K562 (cell line): ENCODE data around the gene CD164L2. TPM values are rescaled to one million over a fixed set of nuclear protein-coding genes. Genes with fewer than 3 reads are reported as not detected.

Experiments
- ARNT ChIP-seq, 2 experiments: fragments of 450-650 bp; IDR thresholded peaks; 2 replicates each; pipeline ENCODE4 v1.6.1; 2016; ENCODE audit warnings: mild to moderate bottlenecking in 1 of 2
- CCNT2 ChIP-seq: IDR thresholded peaks from 2 replicates; pipeline ENCODE4 v1.6.1; 2011; ENCODE audit warnings: borderline replicate concordance, low read depth, mild to moderate bottlenecking, moderate library complexity, mixed read lengths, low read length; ENCODE audit not compliant: insufficient read length; ENCODE audit errors: extremely low read depth
- FOXM1 ChIP-seq, 2 experiments: fragments of 450-650 bp in 1 of 2; sonication (generic) in 1 of 2; formaldehyde crosslinking in 1 of 2; IDR thresholded peaks; 2 replicates each; pipeline versions ENCODE4 v1.6.1 to v1.9.0; 2017 to 2022; ENCODE audit warnings: low read depth in 2 of 2, mild to moderate bottlenecking in 2 of 2, missing genetic modification reagents in 1 of 2, moderate library complexity in 1 of 2
- KLF10 ChIP-seq: fragments of 250-450 bp; sonication (Bioruptor Pico); IDR thresholded peaks from 2 replicates; pipeline ENCODE4 v1.6.1; 2021; ENCODE audit warnings: matching md5 sums
- MEIS2 ChIP-seq: fragments of 450-650 bp; IDR thresholded peaks from 2 replicates; pipeline ENCODE4 v1.6.1; 2014; ENCODE audit warnings: mild to moderate bottlenecking; ENCODE audit not compliant: partially characterized antibody
- MTA2 ChIP-seq: fragments of 450-650 bp; IDR thresholded peaks from 2 replicates; pipeline ENCODE4 v1.6.1; 2016; ENCODE audit warnings: low read depth
- MTF1 ChIP-seq: fragments of 250-450 bp; sonication (Bioruptor Pico); IDR thresholded peaks from 2 replicates; pipeline ENCODE4 v1.9.0; 2021; ENCODE audit warnings: moderate library complexity, mild to moderate bottlenecking, inconsistent platforms, borderline replicate concordance
- PML ChIP-seq: IDR thresholded peaks from 2 replicates; pipeline ENCODE4 v1.6.1; 2012; ENCODE audit warnings: low read length, inconsistent platforms
- POLR2AphosphoS5 ChIP-seq: IDR thresholded peaks from 2 replicates; pipeline ENCODE4 v1.6.1; 2011; ENCODE audit warnings: mild to moderate bottlenecking, low read depth, low read length, moderate library complexity; ENCODE audit not compliant: control insufficient read depth, insufficient read depth
- SMARCA5 ChIP-seq: fragments of 450-650 bp; IDR thresholded peaks from 2 replicates; pipeline ENCODE4 v1.6.1; 2016
- YY1 ChIP-seq, 3 experiments: IDR thresholded peaks; 2 replicates each; pipeline ENCODE4 v1.6.1; 2011; ENCODE audit warnings: low read length in 2 of 3, mild to moderate bottlenecking in 2 of 3, moderate library complexity in 2 of 3, borderline replicate concordance in 1 of 3, control low read depth in 1 of 3, low read depth in 1 of 3; ENCODE audit not compliant: insufficient read depth in 3 of 3, insufficient replicate concordance in 2 of 3, control insufficient read depth in 1 of 3, insufficient read length in 1 of 3; ENCODE audit errors: extremely low read depth in 1 of 3
- ZNF766 ChIP-seq: fragments of 200-800 bp; sonication (Bioruptor generic); conservative IDR thresholded peaks from 2 replicates; pipeline ENCODE4 v1.6.1; 2016; ENCODE audit warnings: missing genetic modification characterization, missing compliant biosample characterization
- polyA plus RNA-seq, 8 experiments: library from polyadenylated mRNA; depleted of rRNA in 4 of 8; stranded (reverse) in 5 of 8; unstranded in 3 of 8; fragments of >200 nt; fragmentation: Nextera tagmentation in 2 of 8; fragmentation: Illumina TruSeq in 1 of 8; extraction: Ambion mirVana in 2 of 8; extraction: Trizol in 1 of 8; gene quantifications; 2 replicates each; pipeline versions ENCODE4 v1.2.1 to v1.2.3, GENCODE V29; 2011 to 2014; ENCODE audit warnings: inconsistent platforms in 1 of 8, missing spikeins in 1 of 8
- total RNA-seq, 7 experiments: library from RNA; depleted of rRNA in 6 of 7; stranded (reverse); fragments of >200 nt in 6 of 7; fragmentation: Illumina TruSeq in 2 of 7; extraction: Trizol in 2 of 7; gene quantifications; 2 replicates each; pipeline versions ENCODE4 v1.2.1 to v1.2.3, GENCODE V29; 2011 to 2021; ENCODE audit warnings: low replicate concordance in 1 of 7
- TF ChIP-seq, protein P1 (sequence below): fragments of 450-650 bp; IDR thresholded peaks from 2 replicates; pipeline ENCODE4 v1.6.1; 2014; ENCODE audit warnings: low read depth, mild to moderate bottlenecking, moderate library complexity, borderline replicate concordance
- TF ChIP-seq, protein P2 (sequence below): sonication (generic); formaldehyde crosslinking; IDR thresholded peaks from 2 replicates; pipeline ENCODE4 v1.8.1; 2023; ENCODE audit warnings: mild to moderate bottlenecking, missing genetic modification reagents
- TF ChIP-seq, protein P3 (sequence below): fragments of 250-450 bp; sonication (Bioruptor Pico); IDR thresholded peaks from 2 replicates; pipeline ENCODE4 v1.6.1; 2021; ENCODE audit warnings: mild to moderate bottlenecking
- TF ChIP-seq, protein P4 (sequence below), 2 experiments: fragments of 450-650 bp; IDR thresholded peaks; 2 replicates each; pipeline ENCODE4 v1.6.1; 2016

CD164L2 gene
- total and polyA plus RNA-seq, 9 of the 15 experiments (the other 6 are each of a cell fraction or from before 2014, with no cell fraction given): 0.08 to 0.92 (median 0.38) TPM; not detected in 1

DNA sequence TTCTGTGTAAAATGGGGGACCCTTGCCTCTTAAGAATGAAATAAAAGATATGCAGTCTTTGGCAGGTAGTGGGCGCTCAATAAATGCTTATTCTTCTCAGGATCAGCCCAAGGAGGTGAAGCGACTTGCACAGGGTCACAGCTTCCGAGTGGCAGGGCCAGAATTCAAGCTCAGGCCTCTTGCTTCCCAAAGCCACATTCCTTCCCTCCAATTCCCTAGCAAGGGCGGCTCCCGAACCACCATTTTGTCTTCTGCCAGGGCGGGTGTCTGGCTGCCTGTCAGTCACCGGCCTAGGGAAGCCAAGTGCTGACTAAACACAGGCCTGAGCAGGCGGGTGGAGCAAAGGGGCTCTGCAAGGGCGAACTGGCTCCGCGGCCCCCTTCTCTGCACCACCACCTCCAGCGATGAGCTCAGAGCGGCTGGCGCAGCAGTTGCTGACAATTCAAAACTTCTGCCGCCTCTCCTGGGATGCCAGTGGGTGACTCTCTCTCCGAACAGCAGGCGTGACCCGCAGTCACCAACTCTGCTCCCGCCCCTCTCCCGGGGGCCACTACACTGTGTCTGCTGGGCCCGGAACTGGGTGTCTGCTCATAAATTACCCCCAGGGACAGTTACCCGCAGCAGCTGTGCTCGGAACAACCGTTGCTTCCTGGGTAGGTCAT is 20.1 kb upstream of the CD164L2 start (continued):
- TF ChIP-seq, protein P1, sequence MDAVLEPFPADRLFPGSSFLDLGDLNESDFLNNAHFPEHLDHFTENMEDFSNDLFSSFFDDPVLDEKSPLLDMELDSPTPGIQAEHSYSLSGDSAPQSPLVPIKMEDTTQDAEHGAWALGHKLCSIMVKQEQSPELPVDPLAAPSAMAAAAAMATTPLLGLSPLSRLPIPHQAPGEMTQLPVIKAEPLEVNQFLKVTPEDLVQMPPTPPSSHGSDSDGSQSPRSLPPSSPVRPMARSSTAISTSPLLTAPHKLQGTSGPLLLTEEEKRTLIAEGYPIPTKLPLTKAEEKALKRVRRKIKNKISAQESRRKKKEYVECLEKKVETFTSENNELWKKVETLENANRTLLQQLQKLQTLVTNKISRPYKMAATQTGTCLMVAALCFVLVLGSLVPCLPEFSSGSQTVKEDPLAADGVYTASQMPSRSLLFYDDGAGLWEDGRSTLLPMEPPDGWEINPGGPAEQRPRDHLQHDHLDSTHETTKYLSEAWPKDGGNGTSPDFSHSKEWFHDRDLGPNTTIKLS: no peak
- peak; percentile 45; the same call in 1 of the 2 replicates for TF ChIP-seq PML
- TF ChIP-seq YY1 (IDR thresholded peaks at IDR 0.05; ENCODE audit: borderline replicate concordance in 1 of 3, control insufficient read depth in 1 of 3, extremely low read depth in 1 of 3, insufficient read depth in 3 of 3, insufficient read length in 1 of 3, insufficient replicate concordance in 2 of 3, low read depth in 1 of 3, low read length in 2 of 3): peak in 1 of 3 experiments; percentile 24
- TF ChIP-seq CCNT2: peak; percentile 33
- no peak for TF ChIP-seq FOXM1 (IDR thresholded peaks at IDR 0.05; ENCODE audit: low read depth)
- no peak for TF ChIP-seq FOXM1 (CRISPR knock-in tag; IDR thresholded peaks at IDR 0.05; ENCODE audit: low read depth)
- no peak for TF ChIP-seq KLF10 (CRISPR knock-in tag)
- TF ChIP-seq ARNT (IDR thresholded peaks at IDR 0.05): no peak
- TF ChIP-seq, protein P2, sequence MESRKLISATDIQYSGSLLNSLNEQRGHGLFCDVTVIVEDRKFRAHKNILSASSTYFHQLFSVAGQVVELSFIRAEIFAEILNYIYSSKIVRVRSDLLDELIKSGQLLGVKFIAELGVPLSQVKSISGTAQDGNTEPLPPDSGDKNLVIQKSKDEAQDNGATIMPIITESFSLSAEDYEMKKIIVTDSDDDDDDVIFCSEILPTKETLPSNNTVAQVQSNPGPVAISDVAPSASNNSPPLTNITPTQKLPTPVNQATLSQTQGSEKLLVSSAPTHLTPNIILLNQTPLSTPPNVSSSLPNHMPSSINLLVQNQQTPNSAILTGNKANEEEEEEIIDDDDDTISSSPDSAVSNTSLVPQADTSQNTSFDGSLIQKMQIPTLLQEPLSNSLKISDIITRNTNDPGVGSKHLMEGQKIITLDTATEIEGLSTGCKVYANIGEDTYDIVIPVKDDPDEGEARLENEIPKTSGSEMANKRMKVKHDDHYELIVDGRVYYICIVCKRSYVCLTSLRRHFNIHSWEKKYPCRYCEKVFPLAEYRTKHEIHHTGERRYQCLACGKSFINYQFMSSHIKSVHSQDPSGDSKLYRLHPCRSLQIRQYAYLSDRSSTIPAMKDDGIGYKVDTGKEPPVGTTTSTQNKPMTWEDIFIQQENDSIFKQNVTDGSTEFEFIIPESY (CRISPR knock-in tag): peak; percentile 53
- TF ChIP-seq MTA2: no peak
- TF ChIP-seq, protein P3, sequence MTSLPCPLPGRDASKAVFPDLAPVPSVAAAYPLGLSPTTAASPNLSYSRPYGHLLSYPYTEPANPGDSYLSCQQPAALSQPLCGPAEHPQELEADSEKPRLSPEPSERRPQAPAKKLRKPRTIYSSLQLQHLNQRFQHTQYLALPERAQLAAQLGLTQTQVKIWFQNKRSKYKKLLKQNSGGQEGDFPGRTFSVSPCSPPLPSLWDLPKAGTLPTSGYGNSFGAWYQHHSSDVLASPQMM (CRISPR knock-in tag): no peak
- TF ChIP-seq MEIS2: peak; percentile 37
- no peak for TF ChIP-seq MTF1 (CRISPR knock-in tag)
- TF ChIP-seq SMARCA5: no peak
- no peak for TF ChIP-seq ZNF766
- TF ChIP-seq, protein P4, sequence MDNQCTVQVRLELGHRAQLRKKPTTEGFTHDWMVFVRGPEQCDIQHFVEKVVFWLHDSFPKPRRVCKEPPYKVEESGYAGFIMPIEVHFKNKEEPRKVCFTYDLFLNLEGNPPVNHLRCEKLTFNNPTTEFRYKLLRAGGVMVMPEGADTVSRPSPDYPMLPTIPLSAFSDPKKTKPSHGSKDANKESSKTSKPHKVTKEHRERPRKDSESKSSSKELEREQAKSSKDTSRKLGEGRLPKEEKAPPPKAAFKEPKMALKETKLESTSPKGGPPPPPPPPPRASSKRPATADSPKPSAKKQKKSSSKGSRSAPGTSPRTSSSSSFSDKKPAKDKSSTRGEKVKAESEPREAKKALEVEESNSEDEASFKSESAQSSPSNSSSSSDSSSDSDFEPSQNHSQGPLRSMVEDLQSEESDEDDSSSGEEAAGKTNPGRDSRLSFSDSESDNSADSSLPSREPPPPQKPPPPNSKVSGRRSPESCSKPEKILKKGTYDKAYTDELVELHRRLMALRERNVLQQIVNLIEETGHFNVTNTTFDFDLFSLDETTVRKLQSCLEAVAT (IDR thresholded peaks at IDR 0.05): peak in 1 of 2 experiments; percentile 47; a peak in 1 of 4 replicates
- 0 out of 2 replicates have a peak, but pooled peaks have one; percentile 22 for TF ChIP-seq POLR2AphosphoS5
